Fibroblast of mammary gland (primary cell): ENCODE data around the gene BNC2.
A peak's percentile ranks its signal among the peaks of the same experiment; 100 is the strongest.

ENCODE experiments used
- DNase-seq: peaks from one replicate; pipeline ENCODE4 v3.0.0-alpha.2; 2010; ENCODE audit warnings: low read depth
- H3K4me3 ChIP-seq: 2 replicates; pipeline ENCODE4 v1.5.1; 2011; ENCODE audit warnings: low read depth, mild to moderate bottlenecking, low read length, moderate library complexity; ENCODE audit not compliant: control insufficient read depth
- TF ChIP-seq, protein P1 (sequence below): conservative IDR thresholded peaks from 2 replicates; pipeline ENCODE4 v1.5.1; 2011; ENCODE audit warnings: low read depth, low read length, inconsistent platforms; ENCODE audit not compliant: control insufficient read depth, insufficient read depth

Gene BNC2

DNA sequence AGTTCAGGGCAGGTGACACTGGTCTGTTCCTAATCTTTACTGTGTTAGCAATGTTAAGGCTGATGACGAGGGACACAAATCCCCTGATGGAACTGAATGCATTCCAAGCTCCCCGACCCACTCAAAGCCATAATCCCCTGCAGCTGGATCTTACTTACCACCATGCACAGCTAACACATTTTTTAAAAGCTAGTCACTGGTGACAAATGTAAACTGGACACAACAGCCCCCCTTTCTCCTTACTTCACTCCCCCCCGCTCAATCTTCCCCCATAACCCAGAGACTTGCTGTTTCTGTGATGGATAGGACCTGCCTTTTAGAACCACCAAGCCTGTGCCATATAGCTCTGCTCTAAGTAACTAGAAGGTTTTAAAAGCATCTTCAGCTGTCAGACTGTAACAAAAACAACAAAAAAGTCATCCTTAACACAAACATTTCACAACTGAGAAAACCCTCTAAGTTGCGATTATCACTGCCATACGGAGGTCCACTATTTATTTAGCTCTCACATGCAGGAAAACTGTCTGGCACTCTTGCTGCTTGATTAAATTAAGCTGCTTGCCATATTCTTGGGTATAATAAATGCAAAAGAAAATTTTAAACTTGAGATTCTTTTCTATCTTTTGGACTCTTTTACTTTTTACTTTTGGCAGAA is 44.4 kb downstream of the BNC2 start:
- TF ChIP-seq, protein P1, sequence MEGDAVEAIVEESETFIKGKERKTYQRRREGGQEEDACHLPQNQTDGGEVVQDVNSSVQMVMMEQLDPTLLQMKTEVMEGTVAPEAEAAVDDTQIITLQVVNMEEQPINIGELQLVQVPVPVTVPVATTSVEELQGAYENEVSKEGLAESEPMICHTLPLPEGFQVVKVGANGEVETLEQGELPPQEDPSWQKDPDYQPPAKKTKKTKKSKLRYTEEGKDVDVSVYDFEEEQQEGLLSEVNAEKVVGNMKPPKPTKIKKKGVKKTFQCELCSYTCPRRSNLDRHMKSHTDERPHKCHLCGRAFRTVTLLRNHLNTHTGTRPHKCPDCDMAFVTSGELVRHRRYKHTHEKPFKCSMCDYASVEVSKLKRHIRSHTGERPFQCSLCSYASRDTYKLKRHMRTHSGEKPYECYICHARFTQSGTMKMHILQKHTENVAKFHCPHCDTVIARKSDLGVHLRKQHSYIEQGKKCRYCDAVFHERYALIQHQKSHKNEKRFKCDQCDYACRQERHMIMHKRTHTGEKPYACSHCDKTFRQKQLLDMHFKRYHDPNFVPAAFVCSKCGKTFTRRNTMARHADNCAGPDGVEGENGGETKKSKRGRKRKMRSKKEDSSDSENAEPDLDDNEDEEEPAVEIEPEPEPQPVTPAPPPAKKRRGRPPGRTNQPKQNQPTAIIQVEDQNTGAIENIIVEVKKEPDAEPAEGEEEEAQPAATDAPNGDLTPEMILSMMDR, result no peak
- peak; percentile 92 for DNase-seq
- peak overlapping the region; percentile 4 for H3K4me3 ChIP-seq

DNA sequence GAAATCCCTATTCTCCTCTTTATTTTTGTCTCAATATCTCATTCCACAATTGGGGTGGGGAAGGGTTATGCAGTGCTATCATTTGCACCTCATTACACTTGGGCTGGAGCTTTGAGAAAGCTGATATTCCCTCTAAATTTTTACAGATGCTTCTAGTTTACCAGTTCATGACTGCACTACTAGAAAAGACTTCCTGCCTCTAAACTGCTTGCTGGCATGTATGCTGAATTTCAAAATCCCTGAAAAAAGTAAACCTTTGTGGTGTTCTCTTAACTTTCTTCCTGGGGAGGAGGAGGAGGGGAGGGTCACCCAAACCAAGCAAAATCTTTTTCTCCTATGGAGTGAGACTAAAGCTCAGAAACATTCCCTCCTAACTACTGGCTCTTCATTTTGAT is 45.1 kb downstream of the BNC2 start:
- DNase-seq, result peak; percentile 70
- H3K4me3 ChIP-seq, result no peak overlapping the region
- TF ChIP-seq, protein P1, result no peak

DNA sequence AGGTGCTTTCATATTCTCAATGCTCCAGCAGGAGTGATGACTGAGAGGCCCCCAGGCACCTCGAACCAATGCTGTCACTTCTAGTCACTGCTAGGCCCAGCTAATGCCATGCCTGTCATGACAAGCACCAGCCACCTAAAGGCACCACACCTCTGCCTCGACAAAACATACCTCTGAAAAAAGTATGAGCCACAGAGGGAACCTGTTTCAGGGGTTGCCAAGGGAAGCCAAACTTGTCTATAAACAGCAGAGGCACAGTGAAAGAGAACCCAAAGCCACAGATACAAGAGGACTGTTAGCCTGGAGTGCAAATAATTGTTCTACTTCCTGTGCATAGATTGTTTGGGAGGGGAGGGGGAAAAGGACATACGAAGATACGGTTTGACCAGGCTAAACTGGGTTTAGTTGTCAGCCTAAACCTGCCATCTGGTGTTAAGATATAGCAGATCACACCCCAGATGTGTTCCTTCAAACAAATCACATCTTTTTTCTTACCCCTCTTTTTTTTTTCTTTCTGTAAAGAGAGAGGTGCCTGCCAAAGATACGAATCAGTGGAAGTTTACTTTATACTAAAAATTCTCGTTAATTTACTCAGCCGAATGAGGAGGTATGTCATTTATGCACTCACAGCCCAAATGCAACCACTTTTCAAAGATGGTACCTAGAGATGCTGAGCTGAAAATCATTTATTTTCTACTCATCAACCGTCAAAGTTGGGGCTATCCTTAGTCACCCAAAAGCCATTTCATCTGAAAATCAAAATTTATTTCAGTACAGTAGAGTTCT is 45.7 kb downstream of the BNC2 start:
- no peak overlapping the region for H3K4me3 ChIP-seq
- TF ChIP-seq, protein P1, result no peak
- peak; percentile 65 for DNase-seq

DNA sequence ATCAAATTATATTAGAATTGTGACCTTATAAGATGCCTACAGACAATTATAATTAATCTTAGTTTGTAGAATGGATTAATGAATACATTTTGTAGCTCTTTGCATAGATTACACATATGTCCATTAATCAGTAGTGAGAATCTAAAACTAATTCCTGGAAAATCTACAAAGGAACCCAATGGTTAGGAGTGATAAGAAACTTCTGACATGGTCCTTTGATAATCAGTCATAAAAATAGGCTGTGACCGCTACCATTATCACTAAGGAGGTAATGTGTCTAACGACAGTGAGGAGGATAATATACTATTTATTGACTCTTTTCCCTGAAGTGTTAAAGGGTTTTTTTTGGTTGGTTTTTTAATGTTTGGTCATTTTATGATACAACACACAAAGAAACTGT is 46.6 kb downstream of the BNC2 start:
- TF ChIP-seq, protein P1, result no peak
- no peak overlapping the region for H3K4me3 ChIP-seq
- DNase-seq, result no peak

DNA sequence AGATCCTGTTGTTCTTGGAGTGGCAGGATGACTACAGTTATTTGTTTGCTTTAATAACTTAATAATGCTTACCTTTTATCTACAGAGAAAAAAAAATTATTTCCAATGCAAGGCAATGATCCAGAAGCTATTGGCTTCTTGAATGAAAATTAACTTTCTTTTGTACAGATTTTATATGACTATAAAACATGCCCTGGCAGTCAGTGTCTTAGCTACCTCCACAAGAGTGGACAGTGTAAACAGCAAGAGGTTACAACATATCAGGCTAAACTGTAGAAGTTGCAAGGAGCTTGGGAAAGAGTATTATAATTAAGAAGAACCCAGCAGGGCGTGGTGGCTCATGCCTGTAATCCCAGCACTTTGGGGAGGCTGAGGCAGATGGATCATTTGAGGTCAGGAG is 49.1 kb downstream of the BNC2 start:
- H3K4me3 ChIP-seq, result no peak overlapping the region
- no peak for DNase-seq
- TF ChIP-seq, protein P1, result no peak

DNA sequence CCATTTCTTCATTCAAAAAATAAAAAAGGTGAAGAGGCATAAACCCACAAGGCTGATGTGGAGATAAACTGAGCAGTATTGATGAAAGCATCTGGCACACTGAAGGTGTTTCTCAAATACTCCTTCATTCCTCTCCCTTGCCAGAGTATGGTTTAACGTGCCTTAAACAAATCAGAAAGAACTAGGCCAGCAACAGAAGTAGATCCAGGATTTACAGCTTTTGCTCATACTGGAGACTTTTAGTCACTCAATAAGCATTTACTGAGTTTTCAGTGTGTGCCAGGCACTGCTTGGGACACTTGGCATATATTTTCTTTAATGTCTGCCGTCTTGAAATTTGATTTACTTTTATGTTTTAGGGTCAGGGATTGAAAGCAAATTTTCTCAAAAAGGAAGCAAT is 53.0 kb downstream of the BNC2 start:
- TF ChIP-seq, protein P1, result no peak
- no peak overlapping the region for H3K4me3 ChIP-seq
- no peak for DNase-seq
